Measurements from ENCODE around the gene LPP.

The LPP gene

GRCh38 chr3:188253800-188254452 lies 100.0 kb downstream of the LPP start:
- no peaks in the 10 kb centered on the region; the same call in 1 of the 2 replicates for H3K36me3 ChIP-seq (ENCODE audit: insufficient read depth, low read length)
- no peak overlapping the region for H3K27ac ChIP-seq
- H3K9ac ChIP-seq (ENCODE audit: insufficient read length), result no peak overlapping the region
- H3K9me3 ChIP-seq (ENCODE audit: low read depth, low read length), result no peaks in the 10 kb centered on the region
- TF ChIP-seq EZH2 (IDR thresholded peaks at IDR 0.05) (no peak), FOXP2 (optimal IDR thresholded peaks at IDR 0.05; ENCODE audit: control extremely low read depth, extremely low read length, insufficient read depth) (no peak), POLR2AphosphoS5 (IDR thresholded peaks at IDR 0.05; ENCODE audit: borderline replicate concordance, low read depth, low read length) (no peak)
- H3K4me3 ChIP-seq, result no peak overlapping the region
- DNase-seq (ENCODE audit: low read depth, low spot score), result no peak

- DNase-seq (ENCODE audit: low read depth, low spot score), result no peak
- TF ChIP-seq EZH2 (IDR thresholded peaks at IDR 0.05) (no peak), FOXP2 (optimal IDR thresholded peaks at IDR 0.05; ENCODE audit: control extremely low read depth, extremely low read length, insufficient read depth) (no peak), POLR2AphosphoS5 (IDR thresholded peaks at IDR 0.05; ENCODE audit: borderline replicate concordance, low read depth, low read length) (no peak)
- no peaks in the 10 kb centered on the region; the same call in 1 of the 2 replicates for H3K36me3 ChIP-seq (ENCODE audit: insufficient read depth, low read length)
These were observed 100.6 kb downstream of the LPP start for GRCh38 chr3:188254520-188255070.

GRCh38 chr3:188255190-188255589 lies 101.2 kb downstream of the LPP start:
- TF ChIP-seq EZH2 (IDR thresholded peaks at IDR 0.05), result no peak
- no peak for TF ChIP-seq POLR2AphosphoS5 (IDR thresholded peaks at IDR 0.05; ENCODE audit: borderline replicate concordance, low read depth, low read length)
- TF ChIP-seq FOXP2 (optimal IDR thresholded peaks at IDR 0.05; ENCODE audit: control extremely low read depth, extremely low read length, insufficient read depth), result no peak
- H3K4me3 ChIP-seq, result no peak overlapping the region
- H3K9me3 ChIP-seq (ENCODE audit: low read depth, low read length), result no peaks in the 10 kb centered on the region
- no peak for DNase-seq (ENCODE audit: low read depth, low spot score)
- H3K36me3 ChIP-seq (ENCODE audit: insufficient read depth, low read length), result no peaks in the 10 kb centered on the region; the same call in 1 of the 2 replicates
- no peak overlapping the region for H3K9ac ChIP-seq (ENCODE audit: insufficient read length)
- H3K27ac ChIP-seq, result no peak overlapping the region

More at GRCh38 chr3:188254520-188255070, 100.6 kb downstream of the LPP start:
- no peak overlapping the region for H3K4me3 ChIP-seq
- no peaks in the 10 kb centered on the region for H3K9me3 ChIP-seq (ENCODE audit: low read depth, low read length)
- no peak overlapping the region for H3K27ac ChIP-seq
- no peak overlapping the region for H3K9ac ChIP-seq (ENCODE audit: insufficient read length)

- Histone ChIP-seq H3K9me3 (ENCODE audit: low read depth, low read length) (no peaks in the 10 kb centered on the region), H3K4me3 (no peak overlapping the region), H3K9ac (ENCODE audit: insufficient read length) (no peak overlapping the region), H3K36me3 (ENCODE audit: insufficient read depth, low read length) (no peaks in the 10 kb centered on the region; the same call in 1 of the 2 replicates), H3K27ac (no peak overlapping the region)
- TF ChIP-seq EZH2 (IDR thresholded peaks at IDR 0.05), result no peak
- no peak for TF ChIP-seq POLR2AphosphoS5 (IDR thresholded peaks at IDR 0.05; ENCODE audit: borderline replicate concordance, low read depth, low read length)
- TF ChIP-seq FOXP2 (optimal IDR thresholded peaks at IDR 0.05; ENCODE audit: control extremely low read depth, extremely low read length, insufficient read depth), result no peak
- DNase-seq (ENCODE audit: low read depth, low spot score), result no peak
These were observed 102.8 kb downstream of the LPP start for GRCh38 chr3:188256758-188257157.

- no peak for DNase-seq (ENCODE audit: low read depth, low spot score)
- no peaks in the 10 kb centered on the region for H3K36me3 ChIP-seq (ENCODE audit: insufficient read depth, low read length)
- no peaks in the 10 kb centered on the region for H3K9me3 ChIP-seq (ENCODE audit: low read depth, low read length)
- no peak overlapping the region for H3K4me3 ChIP-seq
- no peak overlapping the region for H3K9ac ChIP-seq (ENCODE audit: insufficient read length)
- no peak for TF ChIP-seq FOXP2 (optimal IDR thresholded peaks at IDR 0.05; ENCODE audit: control extremely low read depth, extremely low read length, insufficient read depth)
- H3K27ac ChIP-seq, result no peak overlapping the region
These were observed 103.5 kb downstream of the LPP start for GRCh38 chr3:188257384-188258026.

- no peak for TF ChIP-seq EZH2 (IDR thresholded peaks at IDR 0.05)
- TF ChIP-seq POLR2AphosphoS5 (IDR thresholded peaks at IDR 0.05; ENCODE audit: borderline replicate concordance, low read depth, low read length), result no peak
- TF ChIP-seq FOXP2 (optimal IDR thresholded peaks at IDR 0.05; ENCODE audit: control extremely low read depth, extremely low read length, insufficient read depth), result no peak
- no peaks in the 10 kb centered on the region for H3K9me3 ChIP-seq (ENCODE audit: low read depth, low read length)
These were observed 105.2 kb downstream of the LPP start for GRCh38 chr3:188259191-188259590.

GRCh38 chr3:188259596-188259995 lies 105.6 kb downstream of the LPP start:
- no peak for TF ChIP-seq FOXP2 (optimal IDR thresholded peaks at IDR 0.05; ENCODE audit: control extremely low read depth, extremely low read length, insufficient read depth)
- no peak for TF ChIP-seq EZH2 (IDR thresholded peaks at IDR 0.05)
- TF ChIP-seq POLR2AphosphoS5 (IDR thresholded peaks at IDR 0.05; ENCODE audit: borderline replicate concordance, low read depth, low read length), result no peak
- DNase-seq (ENCODE audit: low read depth, low spot score), result no peak
- no peaks in the 10 kb centered on the region for H3K9me3 ChIP-seq (ENCODE audit: low read depth, low read length)
- H3K4me3 ChIP-seq, result no peak overlapping the region
- H3K36me3 ChIP-seq (ENCODE audit: insufficient read depth, low read length), result no peaks in the 10 kb centered on the region
- H3K27ac ChIP-seq, result no peak overlapping the region
- no peak overlapping the region for H3K9ac ChIP-seq (ENCODE audit: insufficient read length)

More at GRCh38 chr3:188259191-188259590, 105.2 kb downstream of the LPP start:
- Histone ChIP-seq H3K36me3 (ENCODE audit: insufficient read depth, low read length) (no peaks in the 10 kb centered on the region), H3K4me3 (no peak overlapping the region), H3K27ac (no peak overlapping the region), H3K9ac (ENCODE audit: insufficient read length) (no peak overlapping the region)
- no peak for DNase-seq (ENCODE audit: low read depth, low spot score)

GRCh38 chr3:188261011-188261410 lies 107.1 kb downstream of the LPP start:
- H3K4me3 ChIP-seq, result no peak overlapping the region
- no peaks in the 10 kb centered on the region for H3K9me3 ChIP-seq (ENCODE audit: low read depth, low read length)
- no peaks in the 10 kb centered on the region for H3K36me3 ChIP-seq (ENCODE audit: insufficient read depth, low read length)
- no peak overlapping the region for H3K9ac ChIP-seq (ENCODE audit: insufficient read length)
- H3K27ac ChIP-seq, result no peak overlapping the region
- no peak for DNase-seq (ENCODE audit: low read depth, low spot score)
- TF ChIP-seq EZH2 (IDR thresholded peaks at IDR 0.05), result no peak
- no peak for TF ChIP-seq FOXP2 (optimal IDR thresholded peaks at IDR 0.05; ENCODE audit: control extremely low read depth, extremely low read length, insufficient read depth)
- no peak for TF ChIP-seq POLR2AphosphoS5 (IDR thresholded peaks at IDR 0.05; ENCODE audit: borderline replicate concordance, low read depth, low read length)

Measured in SK-N-MC (cell line).